ENCODE data around the gene FOXG1.

DNA sequence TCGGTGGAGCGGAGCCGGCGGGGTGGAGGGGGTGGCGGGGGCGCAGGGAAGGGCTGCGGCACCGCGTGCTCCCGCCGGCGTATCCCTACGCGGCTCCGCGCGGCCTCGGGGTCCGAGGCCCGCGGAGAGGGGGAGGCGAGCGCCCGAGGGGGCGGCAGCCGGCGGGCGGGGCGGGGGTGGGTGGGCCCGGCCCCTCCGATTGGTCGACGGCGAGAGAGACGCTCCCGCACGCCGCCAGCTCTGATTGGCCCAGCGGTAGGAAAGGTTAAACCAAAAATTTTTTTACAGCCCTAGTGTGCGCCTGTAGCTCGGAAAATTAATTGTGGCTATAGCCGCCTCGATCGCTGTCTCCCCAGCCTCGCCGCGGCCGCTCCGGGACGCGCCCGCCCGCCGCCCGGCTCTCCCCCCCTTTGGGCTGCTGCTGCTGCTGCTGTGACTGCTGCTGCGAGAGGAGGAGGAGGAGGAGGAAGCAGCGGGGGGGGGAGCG is at the start of gene FOXG1:
- TF ChIP-seq, protein P1, sequence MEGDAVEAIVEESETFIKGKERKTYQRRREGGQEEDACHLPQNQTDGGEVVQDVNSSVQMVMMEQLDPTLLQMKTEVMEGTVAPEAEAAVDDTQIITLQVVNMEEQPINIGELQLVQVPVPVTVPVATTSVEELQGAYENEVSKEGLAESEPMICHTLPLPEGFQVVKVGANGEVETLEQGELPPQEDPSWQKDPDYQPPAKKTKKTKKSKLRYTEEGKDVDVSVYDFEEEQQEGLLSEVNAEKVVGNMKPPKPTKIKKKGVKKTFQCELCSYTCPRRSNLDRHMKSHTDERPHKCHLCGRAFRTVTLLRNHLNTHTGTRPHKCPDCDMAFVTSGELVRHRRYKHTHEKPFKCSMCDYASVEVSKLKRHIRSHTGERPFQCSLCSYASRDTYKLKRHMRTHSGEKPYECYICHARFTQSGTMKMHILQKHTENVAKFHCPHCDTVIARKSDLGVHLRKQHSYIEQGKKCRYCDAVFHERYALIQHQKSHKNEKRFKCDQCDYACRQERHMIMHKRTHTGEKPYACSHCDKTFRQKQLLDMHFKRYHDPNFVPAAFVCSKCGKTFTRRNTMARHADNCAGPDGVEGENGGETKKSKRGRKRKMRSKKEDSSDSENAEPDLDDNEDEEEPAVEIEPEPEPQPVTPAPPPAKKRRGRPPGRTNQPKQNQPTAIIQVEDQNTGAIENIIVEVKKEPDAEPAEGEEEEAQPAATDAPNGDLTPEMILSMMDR (conservative IDR thresholded peaks at IDR 0.05; ENCODE audit: low read depth, low read length) = no peak
- no peak for TF ChIP-seq POLR2A (IDR thresholded peaks at IDR 0.05; ENCODE audit: low read depth, low read length)
- no peak for TF ChIP-seq BHLHE40 (IDR thresholded peaks at IDR 0.05; ENCODE audit: low read depth, low read length)
- no peak for TF ChIP-seq RCOR1 (IDR thresholded peaks at IDR 0.05; ENCODE audit: insufficient replicate concordance, low read length)
- TF ChIP-seq FOS (IDR thresholded peaks at IDR 0.05; ENCODE audit: low read depth, low read length) = no peak
- no peak for TF ChIP-seq CEBPB (IDR thresholded peaks at IDR 0.05; ENCODE audit: low read depth, low read length)
- TF ChIP-seq MAZ (IDR thresholded peaks at IDR 0.05; ENCODE audit: borderline replicate concordance, low read depth, low read length) = no peak
